NCI-H2107 treated with DMSO at 0.1 percent for 48 hours (cell line): ENCODE data around the gene HNRNPC.
"Not testable (repeated sequence)": the region's sequence is repeated elsewhere in the genome, so short reads cannot be mapped to it uniquely, and the experiment has no call there.

Experiments used
- DNase-seq: peaks from one replicate; lab custom pipeline; 2025; ENCODE audit not compliant: unreplicated experiment; lab: John Stamatoyannopoulos, UW

Gene HNRNPC

DNA sequence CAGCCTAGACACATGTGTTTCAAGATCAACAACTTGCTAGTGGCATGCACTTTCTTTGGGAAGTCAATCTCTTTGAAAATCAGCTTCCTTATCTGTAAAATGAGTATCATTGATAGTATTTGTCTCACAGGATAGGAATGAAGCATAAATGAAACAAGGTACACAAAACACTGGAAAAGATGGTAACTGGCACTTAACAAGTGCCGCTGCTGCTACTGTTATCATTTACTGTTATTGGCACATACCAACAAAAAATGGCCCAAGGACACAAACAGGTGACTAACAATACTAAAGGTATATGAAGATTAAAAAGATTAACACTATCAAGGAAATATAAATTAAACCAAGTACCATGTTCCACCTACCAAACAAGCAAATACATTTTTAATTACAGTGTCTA is 20.9 kb downstream of the HNRNPC start:
- no peak for DNase-seq

DNA sequence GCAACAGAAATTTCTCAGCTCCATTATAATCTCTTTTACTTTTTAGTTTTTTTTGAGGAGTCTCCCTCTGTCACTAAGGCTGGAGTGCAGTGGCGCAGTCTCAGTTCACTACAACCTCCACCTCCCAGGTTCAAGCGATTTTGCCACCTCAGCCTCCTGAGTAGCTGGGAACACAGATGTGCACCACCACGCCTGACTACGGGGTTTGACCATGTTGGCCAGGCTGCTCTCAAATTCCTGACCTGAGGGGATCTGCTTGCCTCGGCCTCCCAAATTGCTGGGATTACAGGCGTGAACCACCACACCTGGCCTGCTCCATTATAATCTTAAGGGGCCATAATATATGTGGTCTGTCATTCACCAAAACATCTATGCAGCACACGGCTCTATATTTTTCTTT is 23.4 kb downstream of the HNRNPC start:
- no peak for DNase-seq

DNA sequence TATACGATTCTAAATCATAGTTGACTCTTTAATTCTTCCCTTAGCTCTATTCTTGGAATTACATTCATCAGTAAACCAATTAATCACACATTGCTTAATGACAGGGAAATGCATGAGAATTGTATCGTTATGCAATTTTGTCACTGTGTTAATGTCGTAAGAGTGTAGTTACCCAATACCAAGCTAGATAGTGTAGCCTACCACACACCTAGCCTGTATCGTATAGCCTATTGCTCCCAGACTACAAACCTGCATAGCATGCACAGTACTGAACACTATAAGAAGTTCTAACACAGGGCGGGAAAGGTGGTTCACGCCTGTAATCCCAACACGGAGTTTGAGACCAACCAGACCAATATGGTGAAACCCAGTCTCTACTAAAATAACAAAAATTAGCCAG is 24.7 kb downstream of the HNRNPC start:
- no peak for DNase-seq

- no peak for DNase-seq
These were observed 27.9 kb downstream of the HNRNPC start for GRCh38 chr14:21241218-21241819.

GRCh38 chr14:21240417-21240816 is 28.8 kb downstream of the HNRNPC start:
- DNase-seq, result no peak

GRCh38 chr14:21238823-21239518 is 30.3 kb downstream of the HNRNPC start:
- no peak for DNase-seq

DNA sequence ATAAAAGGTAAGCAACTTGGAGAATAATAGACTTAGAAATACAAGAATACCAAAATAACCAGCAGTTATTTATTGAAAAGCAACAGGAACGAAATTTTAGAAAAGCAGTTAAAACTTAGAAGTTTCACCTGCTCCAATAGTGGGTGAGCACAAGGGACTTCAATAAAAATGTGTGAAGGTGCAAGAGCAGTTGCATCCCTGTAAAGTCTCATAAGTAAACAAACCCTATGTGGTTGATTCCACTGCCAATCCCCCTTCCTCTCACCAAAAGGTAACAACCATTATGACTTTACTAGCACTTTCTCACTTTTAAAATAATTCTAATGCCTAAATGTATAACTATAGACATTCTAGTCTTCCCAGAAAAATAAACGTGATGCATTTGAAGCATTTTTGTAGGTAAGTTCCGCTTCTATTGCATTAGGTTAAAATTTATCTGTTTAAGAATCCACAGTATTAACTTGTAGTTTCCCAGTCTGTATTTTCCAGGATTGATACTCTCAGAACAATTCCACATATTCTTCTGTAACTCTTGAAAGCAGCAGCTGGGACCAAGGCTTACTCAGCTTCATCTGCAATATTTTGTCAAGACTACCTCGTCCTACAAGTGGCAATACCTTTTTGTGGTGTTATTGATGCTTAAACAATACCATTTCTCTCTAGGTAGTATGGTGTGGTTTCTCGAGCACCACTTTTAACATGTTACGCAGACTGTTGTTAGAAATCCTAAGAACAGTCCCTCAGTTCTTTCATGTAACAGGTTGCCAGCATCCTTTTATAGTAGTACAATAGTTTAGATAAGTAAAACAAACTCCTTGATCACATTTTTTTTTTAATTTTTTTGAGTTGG is 32.1 kb downstream of the HNRNPC start:
- peak; percentile 63 for DNase-seq

DNA sequence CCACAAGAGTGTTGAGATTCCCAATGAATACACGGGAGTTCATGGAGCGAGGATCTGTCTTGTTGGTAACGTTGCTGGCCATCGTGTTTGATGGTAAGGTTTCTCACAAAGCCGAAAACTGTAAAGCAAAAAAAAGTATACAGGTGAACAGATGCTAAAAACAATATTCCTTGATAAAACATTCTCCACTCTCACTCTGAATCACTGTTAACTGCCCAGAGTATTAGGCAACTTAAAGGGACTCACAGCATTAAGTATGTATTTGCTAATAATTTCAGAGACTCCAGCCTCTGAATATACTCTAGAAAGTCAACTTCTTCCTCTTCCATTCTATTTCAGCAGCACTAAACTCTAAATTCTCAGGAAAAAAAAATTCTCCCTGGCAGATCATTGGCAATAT is 35.1 kb downstream of the HNRNPC start:
- DNase-seq, result no peak

- DNase-seq, result no peak
These were observed 35.7 kb downstream of the HNRNPC start for GRCh38 chr14:21233457-21234076.

- no peak for DNase-seq
These were observed 38.1 kb downstream of the HNRNPC start for GRCh38 chr14:21231020-21231652.

- no peak for DNase-seq
These were observed 39.4 kb downstream of the HNRNPC start for GRCh38 chr14:21229821-21230220.

DNA sequence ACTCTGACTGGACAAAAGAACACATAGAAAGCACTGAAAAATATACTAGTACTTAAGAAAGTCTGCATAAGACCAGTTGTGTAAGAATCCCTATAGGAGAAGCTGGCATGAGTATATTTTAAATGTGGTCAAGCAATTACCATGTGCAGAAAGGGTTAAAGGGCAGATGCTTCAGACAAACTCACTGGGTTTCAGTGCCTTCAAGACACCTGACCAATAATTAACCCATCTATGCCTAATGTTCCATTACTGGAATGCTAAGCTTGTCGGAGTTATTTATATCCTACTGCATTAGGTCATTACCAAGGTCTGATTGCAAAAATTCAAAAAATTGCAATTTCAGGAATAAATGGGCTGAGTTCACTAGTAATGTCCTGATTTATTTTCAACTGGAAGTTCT is 41.3 kb downstream of the HNRNPC start:
- no peak for DNase-seq

- no peak for DNase-seq
These were observed 42.1 kb downstream of the HNRNPC start for GRCh38 chr14:21227150-21227549.

GRCh38 chr14:21226467-21226866 is 42.8 kb downstream of the HNRNPC start:
- no peak for DNase-seq

DNA sequence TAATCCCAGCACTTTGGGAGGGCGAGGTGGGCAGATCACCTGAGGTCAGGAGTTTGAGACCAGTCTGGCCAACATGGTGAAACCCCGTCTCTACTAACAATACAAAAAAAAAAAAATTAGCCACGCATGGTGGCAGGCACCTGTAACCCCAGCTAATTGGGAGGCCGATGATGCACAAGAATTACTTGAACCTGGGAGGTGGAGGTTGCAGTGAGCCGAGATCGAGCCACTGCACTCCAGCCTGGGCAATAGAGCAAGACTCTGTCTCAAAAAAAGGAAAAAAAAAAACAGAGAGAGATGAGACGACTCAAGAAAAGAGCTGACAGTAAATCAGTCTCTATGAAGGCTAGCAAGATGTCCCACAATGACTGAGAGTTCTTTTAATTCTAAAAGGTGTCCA is 44.1 kb downstream of the HNRNPC start:
- DNase-seq, result not testable (repeated sequence)

- no peak for DNase-seq
These were observed 48.3 kb downstream of the HNRNPC start for GRCh38 chr14:21220874-21221477.

- no peak for DNase-seq
These were observed 49.6 kb downstream of the HNRNPC start for GRCh38 chr14:21219561-21220111.

GRCh38 chr14:21219120-21219519 is 50.1 kb downstream of the HNRNPC start:
- DNase-seq, result no peak

DNA sequence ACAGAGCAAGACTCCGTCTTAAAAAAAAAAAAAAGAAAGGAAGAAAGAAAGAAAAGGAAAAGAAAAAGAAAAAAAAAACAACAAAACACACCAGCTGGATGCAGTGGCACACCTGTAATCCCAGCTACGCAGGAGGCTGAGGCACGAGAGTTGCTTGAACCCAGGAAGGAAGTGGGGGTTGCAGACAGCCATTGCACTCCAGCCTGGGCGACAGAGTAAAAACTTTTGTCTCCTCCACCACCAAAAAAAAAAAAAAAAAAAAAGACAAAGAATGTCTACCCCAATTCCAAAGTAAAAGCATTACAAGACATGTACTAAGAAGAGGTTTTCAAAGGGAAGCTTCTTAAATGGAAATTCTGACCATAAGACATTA is 53.4 kb downstream of the HNRNPC start:
- DNase-seq, result no peak

GRCh38 chr14:21215130-21215878 is 53.9 kb downstream of the HNRNPC start:
- no peak for DNase-seq
